T-helper 1 cell treated with Interleukin-12 subunit alpha and Interleukin-12 subunit beta and Interleukin-4 antibody, amounts not matched to agents 30 ng/mL and 1 ng/mL, for 36 hours (primary cell): ENCODE measurements around the gene ERVFRD-1. TPM values are rescaled to one million over a fixed set of nuclear protein-coding genes. Genes with fewer than 3 reads are reported as not detected.
"Not testable (repeated sequence)": the region's sequence is repeated elsewhere in the genome, so short reads cannot be mapped to it uniquely, and the experiment has no call there.

Experiments
- intact Hi-C: fragments of 100-400 bp; cut with micrococcal nuclease; formaldehyde crosslinking; loops from one replicate; pipeline ENCODE4 v1.15.1; 2024
- total RNA-seq: library from RNA; stranded (reverse); gene quantifications from 2 replicates; pipeline ENCODE4 v1.2.3, GENCODE V29; 2022

The ERVFRD-1 gene
- total RNA-seq, 1 donor from 2014 or later, result not detected

DNA sequence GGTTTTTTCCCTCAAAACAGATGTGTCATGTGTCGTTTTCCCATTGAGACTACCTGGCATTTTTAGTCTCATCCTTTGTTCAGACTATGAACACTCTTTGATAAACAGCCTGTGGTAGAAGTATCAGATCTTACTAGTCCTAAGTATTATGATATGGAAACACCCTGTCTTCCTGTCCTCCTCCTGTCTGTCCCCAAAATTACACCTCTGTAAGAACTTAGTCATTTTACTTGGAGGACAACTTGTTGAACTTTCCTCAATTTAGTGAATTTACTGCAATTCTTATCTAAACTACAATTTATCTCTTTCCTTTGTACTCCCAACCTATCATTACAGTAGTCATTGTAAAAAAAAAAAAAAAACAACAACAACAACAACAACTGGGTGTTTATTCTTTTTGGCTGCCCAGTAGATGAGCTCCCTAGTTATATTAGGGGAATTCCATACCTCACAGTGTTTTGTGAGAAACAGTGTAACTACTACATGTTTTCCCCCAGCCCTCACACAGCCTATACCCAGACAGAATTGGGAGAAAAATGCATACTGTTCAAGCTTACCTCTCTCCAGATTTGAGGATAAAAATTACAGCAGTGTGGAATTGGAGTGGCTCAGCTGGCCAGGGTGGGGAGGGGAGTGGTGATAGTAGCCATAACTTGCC, 18.5 kb upstream of the ERVFRD-1 start:
- intact Hi-C loops, result no loop called here

DNA sequence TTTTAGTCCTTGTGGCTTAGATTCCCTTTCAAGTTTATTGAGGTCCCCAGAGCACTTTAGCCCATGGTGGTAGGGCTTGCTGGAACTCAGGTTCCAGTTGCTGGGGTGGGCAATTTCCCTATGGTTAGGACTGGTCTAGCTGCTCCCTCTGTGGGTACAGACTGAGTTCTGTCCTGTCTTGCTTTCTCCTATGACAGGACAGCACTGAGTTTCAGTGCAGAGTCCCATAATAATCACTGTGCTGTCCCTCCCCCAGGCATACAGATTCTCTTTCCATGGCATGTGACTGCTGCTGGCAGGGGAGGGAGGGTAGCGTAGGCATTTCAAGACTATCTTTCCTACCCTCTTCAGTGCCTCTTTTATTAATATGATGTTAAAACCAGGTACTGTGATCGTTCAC, 17.1 kb upstream of the ERVFRD-1 start:
- intact Hi-C loops, result no loop called here

DNA sequence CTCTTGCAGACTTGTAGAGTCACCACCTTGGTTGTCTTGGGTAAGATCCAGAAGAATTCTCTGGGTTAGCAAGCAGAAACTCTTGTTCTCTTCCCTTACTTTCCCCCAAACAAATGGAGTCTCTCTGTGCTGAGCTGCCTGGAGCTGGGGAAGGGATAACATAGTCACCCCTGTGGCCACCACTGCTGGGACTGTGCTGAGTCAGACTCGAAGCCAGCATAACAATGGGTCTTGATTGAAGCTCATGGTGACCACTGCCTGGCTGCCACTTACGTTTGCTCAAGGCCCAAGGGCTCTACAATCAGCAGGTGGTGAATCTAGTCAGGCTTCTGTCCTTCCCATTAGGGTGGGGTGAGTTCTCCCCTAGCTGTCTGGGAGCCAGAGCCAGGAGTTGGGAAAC, 15.4 kb upstream of the ERVFRD-1 start:
- intact Hi-C loops, result no loop called here

DNA sequence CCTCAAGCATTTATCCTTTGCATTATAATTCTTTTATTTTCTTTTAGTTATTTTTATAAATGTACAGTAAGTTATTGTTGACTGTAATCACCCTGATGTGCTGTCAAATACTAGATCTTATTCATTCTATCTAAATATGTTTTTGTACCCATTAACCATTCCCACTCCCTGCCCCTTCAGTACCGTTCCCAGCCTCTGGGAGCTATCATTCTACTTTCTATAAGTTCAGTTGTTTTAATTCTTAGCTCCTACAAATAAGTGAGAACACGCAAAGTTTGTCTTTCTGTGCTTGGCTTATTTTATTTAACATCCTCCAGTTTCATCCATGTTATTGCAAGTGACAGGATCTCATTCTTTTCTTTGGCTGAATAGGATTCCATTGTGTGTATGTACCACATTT, 12.5 kb upstream of the ERVFRD-1 start:
- intact Hi-C loops, result no loop called here

DNA sequence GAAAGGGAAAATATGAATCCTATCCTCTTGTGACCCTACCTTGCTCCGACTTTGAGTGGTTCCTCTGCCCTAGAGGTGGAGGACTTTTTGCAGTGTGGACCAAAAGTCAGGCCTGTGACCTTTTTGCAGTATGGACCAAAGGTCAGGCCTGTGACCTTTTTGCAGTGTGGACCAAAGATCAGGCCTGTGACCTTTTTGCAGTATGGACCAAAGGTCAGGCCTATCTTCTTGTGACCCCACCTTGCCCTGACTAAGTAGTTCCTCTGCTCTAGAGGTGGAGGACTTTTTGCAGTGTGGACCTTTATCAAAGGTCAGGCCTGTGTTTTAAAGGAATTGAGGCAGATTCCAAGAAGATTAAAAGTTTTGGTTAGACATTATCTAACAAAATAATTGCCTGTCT, 10.9 kb upstream of the ERVFRD-1 start:
- intact Hi-C loops, result no loop called here

DNA sequence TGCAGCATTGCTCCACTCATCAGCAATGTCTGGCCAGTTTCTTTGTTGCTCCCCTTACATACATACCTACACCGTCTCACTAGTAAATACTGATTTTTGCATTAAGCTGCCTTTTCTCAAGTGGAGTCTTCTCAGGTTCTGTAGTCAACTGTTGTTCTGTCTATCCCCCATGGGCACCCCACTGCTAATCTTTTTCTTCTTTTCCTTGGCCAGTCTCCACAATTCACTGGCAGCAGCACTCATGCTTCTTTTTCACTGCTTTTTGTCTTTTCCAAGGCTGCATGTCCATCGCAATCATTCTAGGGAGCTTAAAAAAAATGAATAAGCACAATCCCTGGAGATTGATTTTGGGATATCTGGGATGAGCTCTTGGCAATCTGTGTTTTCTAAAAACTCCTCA, 10.3 kb upstream of the ERVFRD-1 start:
- intact Hi-C loops, result no loop called here

- intact Hi-C loops, result no loop called here
Observed at GRCh38 chr6:11120271-11121005, 8.9 kb upstream of the ERVFRD-1 start.

GRCh38 chr6:11115808-11116536, 4.4 kb upstream of the ERVFRD-1 start:
- intact Hi-C loops, result not testable (repeated sequence)

DNA sequence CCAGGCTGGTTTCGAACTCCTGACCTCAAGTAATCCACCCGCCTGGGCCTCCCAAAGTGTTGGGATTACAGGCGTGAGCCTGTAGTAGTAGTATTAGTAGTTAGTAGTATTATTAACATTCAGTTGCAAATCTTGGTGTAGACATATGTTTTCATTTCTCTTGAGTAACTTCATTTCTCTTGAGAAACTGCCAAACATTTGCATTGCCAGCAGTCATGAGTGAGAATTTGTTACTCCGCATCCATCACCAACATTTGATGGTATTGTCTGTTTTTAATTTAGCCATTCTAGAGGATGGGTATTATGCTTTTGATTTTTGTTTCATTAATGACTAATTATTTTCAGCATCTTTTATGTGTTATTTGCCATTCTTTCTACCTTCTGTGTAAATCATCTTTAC, 1.5 kb upstream of the ERVFRD-1 start:
- intact Hi-C loops, result no loop called here

DNA sequence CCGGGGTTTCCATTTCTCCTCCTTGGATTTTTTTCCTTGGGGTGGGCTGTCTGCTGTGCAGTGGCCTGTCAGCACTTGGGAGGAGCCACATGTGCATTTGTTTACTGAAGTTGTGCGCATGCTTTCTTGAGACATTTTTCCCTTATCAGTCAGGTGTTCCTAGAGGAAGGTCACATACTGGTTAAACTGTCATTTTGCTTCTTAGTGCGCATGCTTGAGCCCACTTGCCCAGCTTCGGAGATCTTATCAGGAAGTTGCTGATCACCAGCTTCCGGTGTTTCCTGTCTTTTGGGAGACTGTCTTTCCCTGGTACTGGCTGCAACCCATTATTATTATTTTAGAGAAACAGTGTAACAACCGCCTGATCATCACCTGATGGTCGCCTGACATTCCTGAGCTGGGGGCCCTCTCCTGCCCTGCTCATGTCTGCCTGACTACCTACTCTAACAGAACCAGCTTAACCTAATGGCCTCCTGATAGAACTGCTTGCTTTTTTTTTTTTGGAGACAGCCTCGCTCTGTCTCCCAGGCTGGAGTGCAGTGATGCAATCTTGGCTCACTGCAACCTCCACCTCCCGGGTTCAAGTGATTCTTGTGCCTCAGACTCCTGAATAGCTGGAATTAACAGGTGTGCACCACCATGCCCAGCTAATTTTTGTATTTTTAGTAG, 378 bp upstream of the ERVFRD-1 start:
- intact Hi-C loops, result no loop called here

- intact Hi-C loops, result no loop called here
Observed at GRCh38 chr6:11108726-11109125, 2.8 kb downstream of the ERVFRD-1 start.

GRCh38 chr6:11103065-11103464, 8.5 kb downstream of the ERVFRD-1 start:
- intact Hi-C loops, result no loop called here

GRCh38 chr6:11101417-11101816, 10.1 kb downstream of the ERVFRD-1 start:
- intact Hi-C loops, result no loop called here

GRCh38 chr6:11098004-11098403, 13.5 kb downstream of the ERVFRD-1 start:
- intact Hi-C loops, result loop anchor here (10.0 kb wide), 1 partner anchor 617 kb away; no protein-coding TSS in a partner anchor

- intact Hi-C loops, result loop anchor here (10.0 kb wide), 1 partner anchor 617 kb away; no protein-coding TSS in a partner anchor
Observed at GRCh38 chr6:11097476-11097875, 14.0 kb downstream of the ERVFRD-1 start.

- intact Hi-C loops, result loop anchor here (10.0 kb wide), 1 partner anchor 619 kb away; no protein-coding TSS in a partner anchor
Observed at GRCh38 chr6:11096109-11096508, 15.4 kb downstream of the ERVFRD-1 start.

DNA sequence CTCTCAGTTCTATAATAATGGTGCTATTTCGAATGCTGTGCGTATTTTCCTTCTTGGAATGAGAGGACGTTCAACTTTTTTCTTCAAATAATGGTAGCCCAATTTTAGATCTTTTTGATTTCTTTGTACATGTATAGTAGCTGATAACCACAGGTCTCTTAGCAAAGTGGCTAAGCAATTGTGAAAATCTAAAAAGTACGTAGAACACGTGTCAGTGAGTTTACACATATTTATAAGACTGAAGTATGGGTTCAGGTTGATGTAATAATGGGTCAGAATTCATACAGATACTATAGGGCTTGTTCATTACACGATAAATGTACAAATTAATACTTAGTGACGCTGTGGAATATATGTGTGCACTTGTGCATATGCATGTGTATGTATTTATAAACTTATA, 16.6 kb downstream of the ERVFRD-1 start:
- intact Hi-C loops, result loop anchor here (1.0 to 10.0 kb wide), 6 partner anchors 104 to 957 kb away; no protein-coding TSS in a partner anchor

DNA sequence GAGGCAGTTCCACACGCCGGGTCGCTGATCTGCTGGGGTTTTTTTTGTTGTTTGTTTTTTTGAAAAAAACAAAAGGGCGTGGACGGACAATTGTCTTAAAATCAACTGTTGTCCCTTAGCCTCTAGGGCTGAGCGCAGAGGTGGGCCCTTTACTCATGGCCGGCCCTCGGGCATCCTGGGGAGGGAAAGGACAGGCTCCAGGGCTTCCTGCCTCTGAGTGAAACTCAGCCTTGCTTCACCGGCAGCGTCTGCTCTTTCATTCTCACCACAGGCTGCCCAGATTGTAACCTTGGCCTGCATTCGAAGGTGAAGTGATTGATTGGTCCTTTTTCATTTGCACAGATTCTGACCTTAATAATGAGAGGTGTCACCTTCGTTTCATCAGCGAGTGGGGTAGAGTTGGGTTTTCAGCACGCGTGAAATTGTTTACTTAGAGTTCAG, 17.1 kb downstream of the ERVFRD-1 start:
- intact Hi-C loops, result loop anchor here (1.0 to 10.0 kb wide), 6 partner anchors 105 to 958 kb away; no protein-coding TSS in a partner anchor

DNA sequence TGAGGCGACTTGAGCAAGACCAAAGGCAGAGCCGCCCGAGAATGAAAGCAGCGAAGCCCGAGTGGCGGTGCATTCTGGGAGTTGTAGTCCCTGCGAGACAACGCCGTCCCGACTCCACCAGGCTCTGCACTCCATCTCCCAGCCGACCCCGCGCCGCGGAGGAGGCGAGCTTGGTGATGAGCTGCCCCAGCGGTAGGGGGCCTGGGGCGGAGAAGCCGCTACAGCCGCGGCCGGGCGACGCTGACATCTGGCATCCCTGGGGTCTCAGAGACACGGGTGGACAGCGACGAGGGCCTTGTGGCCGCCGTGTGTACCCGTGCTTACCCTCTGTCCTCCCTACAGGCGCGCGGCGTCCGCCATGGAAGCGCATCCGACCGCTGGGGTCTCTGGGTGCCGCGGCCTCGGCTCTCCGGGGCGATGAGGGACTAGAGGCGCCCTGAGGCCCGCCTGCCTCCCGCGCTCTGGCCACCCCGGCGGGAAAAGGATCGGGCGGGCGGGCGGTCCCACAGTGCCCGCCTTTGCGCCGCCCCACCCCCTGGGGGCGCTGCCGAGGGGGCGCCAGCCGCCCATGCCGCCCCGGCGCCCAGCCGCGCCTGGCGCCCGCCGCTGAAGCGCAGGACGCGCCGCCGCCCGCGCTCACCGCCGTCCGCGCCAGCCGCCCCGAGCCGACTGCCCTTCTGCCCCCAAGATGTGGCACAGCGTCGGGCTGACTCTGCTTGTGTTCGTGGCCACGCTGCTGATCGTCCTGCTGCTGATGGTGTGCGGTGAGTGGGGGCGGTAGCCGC, 17.7 kb downstream of the ERVFRD-1 start, which contains the start of gene SMIM13:
Gene SMIM13, plus strand, starts transcription at position 209 of the 785 bp plus-strand sequence. Its CDS starts 480 bp downstream, at position 689.
- intact Hi-C loops, result loop anchor here (1.0 to 10.0 kb wide), 19 partner anchors 50 to 958 kb away; partner anchors contain the start of genes C6orf52, MAK, NEDD9 and PAK1IP1

DNA sequence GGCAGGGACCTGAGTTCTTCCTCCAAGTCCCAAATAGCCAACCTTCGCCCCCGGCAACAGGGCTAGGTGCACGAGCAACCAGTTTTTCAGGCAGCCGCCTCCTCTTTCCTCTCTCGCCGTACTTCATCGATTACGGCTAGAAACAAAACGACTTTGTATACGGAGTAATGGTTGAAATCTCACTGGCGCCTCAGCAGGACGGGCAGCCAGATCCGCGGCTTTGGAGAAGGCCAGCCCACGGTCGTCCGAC, 18.2 kb downstream of the ERVFRD-1 start:
- intact Hi-C loops, result loop anchor here (1.0 to 10.0 kb wide), 16 partner anchors 51 to 959 kb away; partner anchors contain the start of genes C6orf52, MAK, NEDD9 and PAK1IP1
